CD8-positive, alpha-beta memory T cell (primary cell): ENCODE measurements around the gene DOCK1. TPM values are rescaled to one million over a fixed set of nuclear protein-coding genes. Genes with fewer than 3 reads are reported as not detected.

Experiments used
- CTCF ChIA-PET: fragments of 350-600 bp; sonication (Branson Sonifier 250); formaldehyde crosslinking; loops from one replicate; lab custom pipeline; 2021; ENCODE audit warnings: antibody characterized with exemption; lab: Charles Lee
- POLR2A ChIA-PET: fragments of 350-600 bp; sonication (Branson Sonifier 250); formaldehyde crosslinking; loops from one replicate; lab custom pipeline; 2021; ENCODE audit warnings: antibody characterized with exemption; lab: Charles Lee
- DNase-seq, 5 donors: peaks; one replicate each; pipeline versions ENCODE4 v3.0.0 to v3.0.0-alpha.2; 2020 to 2022; ENCODE audit warnings: mixed read lengths in 1 of 5
- H3K27ac ChIP-seq: one replicate; pipeline ENCODE4 v1.7.0; 2013; ENCODE audit warnings: low read depth, mild to moderate bottlenecking, low read length, moderate library complexity
- H3K27me3 ChIP-seq: 2 replicates; pipeline ENCODE4 v1.7.0; 2013; ENCODE audit warnings: low read length, mild to moderate bottlenecking; ENCODE audit not compliant: insufficient read depth, poor library complexity, severe bottlenecking
- H3K36me3 ChIP-seq: 2 replicates; pipeline ENCODE4 v1.7.0; 2013; ENCODE audit warnings: mild to moderate bottlenecking, low read length, moderate library complexity; ENCODE audit not compliant: insufficient read depth
- H3K4me1 ChIP-seq: 2 replicates; pipeline ENCODE4 v1.7.0; 2013; ENCODE audit warnings: mild to moderate bottlenecking, low read length, moderate library complexity; ENCODE audit not compliant: insufficient read depth
- H3K4me3 ChIP-seq: 2 replicates; pipeline ENCODE4 v1.7.0; 2013; ENCODE audit warnings: mild to moderate bottlenecking, low read length
- H3K9me3 ChIP-seq: 2 replicates; pipeline ENCODE4 v1.7.0; 2013; ENCODE audit warnings: mild to moderate bottlenecking, low read length
- H3K27ac Mint-ChIP-seq, 8 donors: one replicate each; pipeline ENCODE4 v1.8.0; 2020 to 2021; ENCODE audit warnings: mixed read lengths in 8 of 8, mild to moderate bottlenecking in 6 of 8, inconsistent platforms in 3 of 8, moderate library complexity in 3 of 8
- H3K27me3 Mint-ChIP-seq, 2 donors: one replicate each; pipeline ENCODE4 v1.8.0; 2020 to 2021; ENCODE audit warnings: mixed read lengths in 2 of 2, mild to moderate bottlenecking in 1 of 2, moderate library complexity in 1 of 2
- H3K36me3 Mint-ChIP-seq, 3 donors: one replicate each; pipeline ENCODE4 v1.8.0; 2020 to 2021; ENCODE audit warnings: mixed read lengths in 3 of 3, inconsistent platforms in 1 of 3, mild to moderate bottlenecking in 1 of 3
- H3K4me1 Mint-ChIP-seq, 3 donors: one replicate each; pipeline ENCODE4 v1.8.0; 2020 to 2021; ENCODE audit warnings: mixed read lengths in 3 of 3, inconsistent platforms in 1 of 3, mild to moderate bottlenecking in 1 of 3
- H3K4me3 Mint-ChIP-seq, 7 donors: one replicate each; pipeline ENCODE4 v1.8.0; 2020 to 2021; ENCODE audit warnings: mixed read lengths in 7 of 7, mild to moderate bottlenecking in 6 of 7, moderate library complexity in 4 of 7, inconsistent platforms in 2 of 7
- H3K9me3 Mint-ChIP-seq, 5 donors: one replicate each; pipeline ENCODE4 v1.8.0; 2020 to 2022; ENCODE audit warnings: mixed read lengths in 5 of 5, mild to moderate bottlenecking in 3 of 5, moderate library complexity in 2 of 5, inconsistent platforms in 1 of 5
- polyA plus RNA-seq: library from polyadenylated mRNA; unstranded; fragments of 300-500 nt; fragmentation: Illumina TruSeq; gene quantifications from one replicate; pipeline ENCODE4 v1.2.3, GENCODE V29; 2021
- total RNA-seq, 2 experiments: library from RNA; stranded (reverse); gene quantifications; one replicate each; pipeline ENCODE4 v1.2.3, GENCODE V29; 2021

DOCK1 gene
- total and polyA plus RNA-seq, 3 experiments from 2014 or later = 0.16 to 0.18 TPM; not detected in 1

GRCh38 chr10:126940670-126941310 is 35.6 kb downstream of the DOCK1 start:
- ChIA-PET CTCF (no interaction called here), POLR2A (no interaction called here)
- H3K4me1 ChIP-seq = no peaks in the 10 kb centered on the region
- H3K4me3 Mint-ChIP-seq = no peak overlapping the region
- H3K27ac Mint-ChIP-seq = no peak overlapping the region
- H3K4me1 Mint-ChIP-seq = no peaks in the 10 kb centered on the region
- H3K36me3 ChIP-seq = no peaks in the 10 kb centered on the region
- H3K9me3 Mint-ChIP-seq = peaks cover 0 to 14% (median 6%) of the 10 kb centered on the region in 5 donors
- H3K4me3 ChIP-seq = no peak overlapping the region
- no peak overlapping the region for H3K27ac ChIP-seq
- no peaks in the 10 kb centered on the region for H3K36me3 Mint-ChIP-seq
- no peaks in the 10 kb centered on the region for H3K27me3 ChIP-seq
- no peaks in the 10 kb centered on the region for H3K9me3 ChIP-seq
- H3K27me3 Mint-ChIP-seq = peaks cover 0 to 2% of the 10 kb centered on the region in 2 donors
- no peak for DNase-seq

- Histone ChIP-seq H3K27me3 (no peaks in the 10 kb centered on the region), H3K9me3 (no peaks in the 10 kb centered on the region), H3K4me3 (no peak overlapping the region), H3K4me1 (no peaks in the 10 kb centered on the region), H3K36me3 (no peaks in the 10 kb centered on the region), H3K27ac (no peak overlapping the region)
- Mint-ChIP-seq H3K9me3 (peaks cover 0 to 11% (median 4%) of the 10 kb centered on the region in 5 donors), H3K4me1 (no peaks in the 10 kb centered on the region), H3K27ac (no peak overlapping the region), H3K27me3 (peaks cover 0 to 2% of the 10 kb centered on the region in 2 donors), H3K36me3 (no peaks in the 10 kb centered on the region), H3K4me3 (no peak overlapping the region)
- CTCF ChIA-PET = no interaction called here
- DNase-seq = no peak
- POLR2A ChIA-PET = no interaction called here
These were observed 39.0 kb downstream of the DOCK1 start for GRCh38 chr10:126944191-126944590.

GRCh38 chr10:126945351-126946030 is 40.3 kb downstream of the DOCK1 start:
- ChIA-PET POLR2A (no interaction called here), CTCF (no interaction called here)
- Mint-ChIP-seq H3K4me1 (no peaks in the 10 kb centered on the region), H3K4me3 (no peak overlapping the region), H3K27me3 (peaks cover 0 to 2% of the 10 kb centered on the region in 2 donors), H3K36me3 (no peaks in the 10 kb centered on the region), H3K9me3 (peaks cover 0 to 7% (median 2%) of the 10 kb centered on the region in 5 donors), H3K27ac (no peak overlapping the region)
- H3K36me3 ChIP-seq = no peaks in the 10 kb centered on the region
- no peak overlapping the region for H3K27ac ChIP-seq
- no peak for DNase-seq
- no peaks in the 10 kb centered on the region for H3K4me1 ChIP-seq
- H3K9me3 ChIP-seq = no peaks in the 10 kb centered on the region
- H3K4me3 ChIP-seq = no peak overlapping the region
- no peaks in the 10 kb centered on the region for H3K27me3 ChIP-seq

- no peaks in the 10 kb centered on the region for H3K36me3 ChIP-seq
- H3K4me1 ChIP-seq = no peaks in the 10 kb centered on the region
- Mint-ChIP-seq H3K36me3 (no peaks in the 10 kb centered on the region), H3K27ac (no peak overlapping the region), H3K9me3 (peaks cover 0 to 5% (median 2%) of the 10 kb centered on the region in 5 donors), H3K4me1 (no peaks in the 10 kb centered on the region), H3K4me3 (no peak overlapping the region), H3K27me3 (peaks cover 0 to 2% of the 10 kb centered on the region in 2 donors)
- ChIA-PET POLR2A (no interaction called here), CTCF (no interaction called here)
- H3K4me3 ChIP-seq = no peak overlapping the region
- no peaks in the 10 kb centered on the region for H3K9me3 ChIP-seq
- no peak for DNase-seq
- H3K27me3 ChIP-seq = no peaks in the 10 kb centered on the region
- H3K27ac ChIP-seq = no peak overlapping the region
These were observed 41.5 kb downstream of the DOCK1 start for GRCh38 chr10:126946746-126947145.

GRCh38 chr10:126948355-126949160 is 43.3 kb downstream of the DOCK1 start:
- H3K27me3 ChIP-seq = no peaks in the 10 kb centered on the region
- DNase-seq = no peak
- H3K4me3 Mint-ChIP-seq = no peak overlapping the region
- ChIA-PET POLR2A (no interaction called here), CTCF (no interaction called here)
- H3K27me3 Mint-ChIP-seq = peaks cover 0 to 2% of the 10 kb centered on the region in 2 donors
- H3K27ac Mint-ChIP-seq = no peak overlapping the region
- H3K36me3 ChIP-seq = no peaks in the 10 kb centered on the region
- no peaks in the 10 kb centered on the region for H3K4me1 ChIP-seq
- H3K36me3 Mint-ChIP-seq = no peaks in the 10 kb centered on the region
- no peaks in the 10 kb centered on the region for H3K9me3 ChIP-seq
- no peak overlapping the region for H3K27ac ChIP-seq
- no peak overlapping the region for H3K4me3 ChIP-seq
- H3K4me1 Mint-ChIP-seq = no peaks in the 10 kb centered on the region
- peaks cover 0 to 4% (median under 1%) of the 10 kb centered on the region in 5 donors for H3K9me3 Mint-ChIP-seq

GRCh38 chr10:126949161-126949503 is 43.9 kb downstream of the DOCK1 start:
- CTCF ChIA-PET = no interaction called here
- POLR2A ChIA-PET = no interaction called here
- H3K4me3 Mint-ChIP-seq = no peak overlapping the region

GRCh38 chr10:126950401-126951105 is 45.3 kb downstream of the DOCK1 start:
- Histone ChIP-seq H3K4me1 (no peaks in the 10 kb centered on the region), H3K4me3 (no peak overlapping the region), H3K27ac (no peak overlapping the region), H3K9me3 (no peaks in the 10 kb centered on the region), H3K27me3 (no peaks in the 10 kb centered on the region), H3K36me3 (no peaks in the 10 kb centered on the region)
- H3K27me3 Mint-ChIP-seq = peaks cover 0 to 2% of the 10 kb centered on the region in 2 donors
- H3K4me1 Mint-ChIP-seq = no peaks in the 10 kb centered on the region
- ChIA-PET POLR2A (no interaction called here), CTCF (no interaction called here)
- no peaks in the 10 kb centered on the region for H3K9me3 Mint-ChIP-seq
- DNase-seq = no peak
- no peaks in the 10 kb centered on the region for H3K36me3 Mint-ChIP-seq
- H3K27ac Mint-ChIP-seq = no peak overlapping the region
- no peak overlapping the region for H3K4me3 Mint-ChIP-seq

More at GRCh38 chr10:126949161-126949503, 43.9 kb downstream of the DOCK1 start:
- Histone ChIP-seq H3K4me3 (no peak overlapping the region), H3K9me3 (no peaks in the 10 kb centered on the region), H3K36me3 (no peaks in the 10 kb centered on the region), H3K4me1 (no peaks in the 10 kb centered on the region), H3K27me3 (no peaks in the 10 kb centered on the region), H3K27ac (no peak overlapping the region)
- H3K4me1 Mint-ChIP-seq = no peaks in the 10 kb centered on the region
- H3K27me3 Mint-ChIP-seq = peaks cover 0 to 2% of the 10 kb centered on the region in 2 donors
- DNase-seq = no peak
- H3K9me3 Mint-ChIP-seq = peaks cover 0 to 2% (median 0%) of the 10 kb centered on the region in 5 donors
- H3K36me3 Mint-ChIP-seq = no peaks in the 10 kb centered on the region
- no peak overlapping the region for H3K27ac Mint-ChIP-seq
